Adipocyte (in vitro differentiated cells): ENCODE data around the gene KRTAP21-2.

ENCODE experiments used
- DNase-seq: peaks from one replicate; pipeline ENCODE4 v3.0.0-alpha.2; 2015; ENCODE audit warnings: low read depth
- H3K27me3 ChIP-seq: replicated peaks from 2 replicates; pipeline ENCODE4 v1.7.0; 2013; ENCODE audit warnings: mild to moderate bottlenecking, low read length, moderate library complexity; ENCODE audit not compliant: control insufficient read depth, insufficient read depth
- H3K36me3 ChIP-seq: 2 replicates; pipeline ENCODE4 v1.7.0; 2013; ENCODE audit warnings: low read length, mild to moderate bottlenecking, moderate library complexity; ENCODE audit not compliant: control insufficient read depth, insufficient read depth, severe bottlenecking
- H3K4me1 ChIP-seq: 2 replicates; pipeline ENCODE4 v1.7.0; 2013; ENCODE audit warnings: mild to moderate bottlenecking, low read length, moderate library complexity; ENCODE audit not compliant: control insufficient read depth, insufficient read depth
- H3K4me3 ChIP-seq: 2 replicates; pipeline ENCODE4 v1.7.0; 2013; ENCODE audit warnings: mild to moderate bottlenecking, low read length, moderate library complexity
- H3K9ac ChIP-seq: 2 replicates; pipeline ENCODE4 v1.7.0; 2013; ENCODE audit warnings: mild to moderate bottlenecking, low read length, moderate library complexity
- H3K9me3 ChIP-seq: 2 replicates; pipeline ENCODE4 v1.7.0; 2013; ENCODE audit warnings: mild to moderate bottlenecking, low read length, moderate library complexity; ENCODE audit not compliant: control insufficient read depth

KRTAP21-2 gene

DNA sequence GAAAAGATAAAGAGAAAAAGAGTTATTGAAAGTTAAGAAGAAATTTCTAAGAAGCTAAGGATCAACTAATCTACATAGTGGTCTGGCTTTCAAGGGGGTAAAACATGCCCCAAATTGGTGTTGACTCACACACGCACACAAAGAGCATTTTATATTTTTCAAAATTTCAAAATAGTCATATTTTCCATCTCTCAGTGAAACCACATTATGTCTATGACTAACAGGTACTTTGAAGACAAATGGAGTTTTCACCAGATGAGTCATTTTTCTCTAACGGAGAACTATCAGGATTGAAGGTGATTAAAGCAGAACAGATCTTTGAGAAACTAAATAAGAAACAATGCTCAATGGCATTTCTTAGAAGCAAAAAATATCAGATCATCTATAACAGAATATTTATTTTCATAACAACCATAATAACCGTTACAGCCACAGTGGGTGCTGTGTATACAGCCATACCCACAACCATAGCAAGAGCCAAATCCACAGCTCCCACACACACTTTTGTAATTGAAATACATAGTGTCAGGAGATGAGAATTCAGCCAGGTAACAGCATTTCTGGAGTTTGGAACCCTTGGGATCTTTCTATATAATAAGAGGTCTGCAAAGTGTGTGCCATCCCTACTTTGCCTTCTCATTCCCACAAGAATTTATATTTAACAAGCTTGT, 28.7 kb downstream of the KRTAP21-2 start, which contains the start of gene KRTAP21-3:
KRTAP21-3 (minus strand) TSS at position 539 of the 671 bp plus-strand sequence; CDS start at position 521, 18 bp downstream.
- DNase-seq, result no peak
- no peaks in the 10 kb centered on the region for H3K9me3 ChIP-seq
- no peak within 1 kb of the TSS for H3K9ac ChIP-seq
- no peaks in the 10 kb centered on the region for H3K36me3 ChIP-seq
- no peaks in the 10 kb centered on the region for H3K4me1 ChIP-seq
- H3K4me3 ChIP-seq, result no peak within 1 kb of the TSS
- H3K27me3 ChIP-seq, result no peaks in the 10 kb centered on the region

DNA sequence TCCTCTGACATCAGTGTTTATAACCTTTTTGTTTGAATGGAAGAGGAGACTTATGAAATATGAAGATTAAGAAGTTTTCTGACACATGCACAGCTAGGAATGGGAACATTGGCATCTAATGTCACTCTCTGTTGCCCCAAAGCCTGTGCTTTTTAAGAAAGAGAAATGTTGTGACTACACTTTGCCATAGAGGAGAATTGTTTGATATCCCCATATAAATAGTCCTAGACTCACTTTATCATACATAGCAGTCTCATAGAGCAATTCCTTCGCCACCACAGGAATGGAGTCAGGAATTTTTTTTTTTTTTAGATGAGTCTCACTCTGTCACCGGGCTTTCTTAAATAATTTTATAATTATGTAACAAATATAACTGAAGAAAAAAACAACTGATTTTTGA, 30.0 kb downstream of the KRTAP21-2 start:
- Histone ChIP-seq H3K4me3 (no peak overlapping the region), H3K36me3 (no peaks in the 10 kb centered on the region), H3K9ac (no peak overlapping the region), H3K4me1 (no peaks in the 10 kb centered on the region), H3K9me3 (peaks cover 4% of the 10 kb centered on the region), H3K27me3 (no peaks in the 10 kb centered on the region)
- DNase-seq, result no peak

DNA sequence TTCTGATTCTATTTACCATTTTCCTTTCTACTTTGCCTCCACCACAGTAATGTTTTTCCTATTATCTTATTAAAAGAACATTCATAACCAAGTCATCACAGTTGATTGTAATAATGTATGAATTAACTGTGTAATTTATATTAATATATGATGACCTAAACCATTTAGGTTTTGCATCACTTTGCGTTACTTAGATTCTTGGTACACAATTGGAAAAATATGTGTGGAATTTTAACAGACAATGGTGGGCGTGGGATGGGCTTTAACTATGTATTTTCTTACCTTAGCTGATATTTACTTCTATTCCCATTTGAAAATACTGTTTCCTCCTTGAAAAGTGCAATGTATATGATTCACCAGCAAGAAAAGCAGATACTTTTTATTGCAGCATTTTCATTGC, 32.1 kb downstream of the KRTAP21-2 start:
- Histone ChIP-seq H3K9ac (no peak overlapping the region), H3K4me3 (no peak overlapping the region), H3K4me1 (no peaks in the 10 kb centered on the region), H3K9me3 (peaks cover 4% of the 10 kb centered on the region), H3K36me3 (no peaks in the 10 kb centered on the region), H3K27me3 (no peaks in the 10 kb centered on the region)
- DNase-seq, result no peak

DNA sequence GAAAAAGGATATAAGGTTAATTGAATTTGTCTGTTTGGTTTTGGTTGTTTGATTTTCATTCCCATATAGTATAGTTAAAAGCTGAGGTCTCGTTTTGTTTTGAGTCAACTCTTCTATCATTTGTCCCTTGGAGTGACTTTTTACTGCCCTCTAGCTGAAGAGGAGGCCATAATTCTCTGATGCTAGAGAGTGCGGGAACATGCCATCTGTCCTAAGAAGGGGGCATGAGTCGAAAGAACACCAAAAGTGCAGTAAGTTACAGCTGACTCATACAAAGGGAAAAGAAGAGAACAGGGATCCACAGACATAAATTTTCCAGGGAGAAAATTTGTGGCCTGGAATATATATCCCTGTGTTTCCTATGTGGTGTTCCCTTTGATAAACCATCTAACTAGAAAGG, 32.6 kb downstream of the KRTAP21-2 start:
- no peak overlapping the region for H3K4me3 ChIP-seq
- no peak overlapping the region for H3K9ac ChIP-seq
- no peaks in the 10 kb centered on the region for H3K4me1 ChIP-seq
- H3K27me3 ChIP-seq, result no peaks in the 10 kb centered on the region
- H3K9me3 ChIP-seq, result peaks cover 4% of the 10 kb centered on the region
- no peaks in the 10 kb centered on the region for H3K36me3 ChIP-seq
- no peak for DNase-seq

DNA sequence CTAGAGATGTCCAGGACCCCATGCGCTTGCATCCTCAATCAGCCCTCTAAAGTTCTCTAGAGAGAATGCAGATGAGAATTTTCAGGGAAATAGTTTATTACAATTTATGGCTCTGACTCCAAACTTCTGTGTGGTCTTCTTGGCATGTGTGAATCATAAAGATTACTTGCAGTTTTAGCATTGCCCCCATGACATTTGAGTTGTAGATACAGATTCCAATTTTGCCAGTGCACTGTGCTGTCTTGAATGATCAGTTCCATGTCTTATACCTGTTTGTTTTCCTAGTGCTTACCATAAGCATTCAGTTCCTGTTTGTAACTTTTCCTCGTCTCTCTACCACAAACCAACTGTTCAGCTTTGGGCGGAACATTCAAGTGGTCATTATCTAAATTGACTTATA, 33.3 kb downstream of the KRTAP21-2 start:
- no peaks in the 10 kb centered on the region for H3K27me3 ChIP-seq
- H3K9me3 ChIP-seq, result peaks cover 4% of the 10 kb centered on the region
- DNase-seq, result no peak
- no peak overlapping the region for H3K9ac ChIP-seq
- H3K4me1 ChIP-seq, result no peaks in the 10 kb centered on the region
- H3K4me3 ChIP-seq, result no peak overlapping the region
- H3K36me3 ChIP-seq, result no peaks in the 10 kb centered on the region

DNA sequence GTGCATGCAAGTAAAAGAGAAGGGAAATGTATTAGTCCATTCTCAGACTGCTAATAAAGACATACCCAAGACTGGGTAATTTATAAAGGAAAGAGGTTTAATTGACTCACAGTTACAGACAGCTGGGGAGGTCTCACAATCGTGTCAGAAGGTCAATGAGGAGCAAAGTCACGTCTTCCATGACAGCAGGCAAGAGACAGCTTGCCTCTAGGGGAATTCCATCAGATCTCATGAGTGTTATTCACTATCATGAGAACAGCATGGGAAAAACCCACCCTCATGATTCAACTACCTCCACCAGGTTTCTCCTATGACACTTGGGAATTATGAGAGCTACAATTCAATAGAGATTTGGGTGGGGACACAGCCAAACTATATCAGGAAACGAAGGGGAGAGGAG, 36.6 kb downstream of the KRTAP21-2 start:
- no peak for DNase-seq
- Histone ChIP-seq H3K9me3 (peaks cover 4% of the 10 kb centered on the region), H3K4me3 (no peak overlapping the region)

DNA sequence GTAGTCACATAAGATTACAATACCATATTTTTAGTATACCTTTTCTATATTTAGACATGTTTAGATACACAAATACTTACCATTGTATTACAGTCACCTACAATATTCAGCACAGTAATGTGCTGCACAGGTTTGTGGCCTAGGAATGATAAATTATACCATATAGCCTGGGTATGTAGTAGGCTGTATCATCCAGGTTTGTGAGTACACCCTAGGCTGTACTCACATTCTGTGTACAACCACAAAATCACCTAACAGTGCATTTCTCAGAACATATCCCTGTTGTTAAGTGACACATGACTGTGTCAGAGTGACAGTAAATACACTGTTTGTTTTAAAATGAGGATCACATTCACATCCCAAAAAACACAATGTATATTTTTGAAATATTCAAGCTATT, 39.6 kb downstream of the KRTAP21-2 start:
- Histone ChIP-seq H3K4me3 (no peak overlapping the region), H3K9ac (no peak overlapping the region), H3K9me3 (no peaks in the 10 kb centered on the region), H3K36me3 (no peaks in the 10 kb centered on the region), H3K27me3 (no peaks in the 10 kb centered on the region), H3K4me1 (no peaks in the 10 kb centered on the region)
- no peak for DNase-seq

More for the DNA sequence above, 36.6 kb downstream of the KRTAP21-2 start:
- Histone ChIP-seq H3K4me1 (no peaks in the 10 kb centered on the region), H3K27me3 (no peaks in the 10 kb centered on the region), H3K9ac (no peak overlapping the region), H3K36me3 (no peaks in the 10 kb centered on the region)
